ENCODE results near the gene SORCS2.

DNA sequence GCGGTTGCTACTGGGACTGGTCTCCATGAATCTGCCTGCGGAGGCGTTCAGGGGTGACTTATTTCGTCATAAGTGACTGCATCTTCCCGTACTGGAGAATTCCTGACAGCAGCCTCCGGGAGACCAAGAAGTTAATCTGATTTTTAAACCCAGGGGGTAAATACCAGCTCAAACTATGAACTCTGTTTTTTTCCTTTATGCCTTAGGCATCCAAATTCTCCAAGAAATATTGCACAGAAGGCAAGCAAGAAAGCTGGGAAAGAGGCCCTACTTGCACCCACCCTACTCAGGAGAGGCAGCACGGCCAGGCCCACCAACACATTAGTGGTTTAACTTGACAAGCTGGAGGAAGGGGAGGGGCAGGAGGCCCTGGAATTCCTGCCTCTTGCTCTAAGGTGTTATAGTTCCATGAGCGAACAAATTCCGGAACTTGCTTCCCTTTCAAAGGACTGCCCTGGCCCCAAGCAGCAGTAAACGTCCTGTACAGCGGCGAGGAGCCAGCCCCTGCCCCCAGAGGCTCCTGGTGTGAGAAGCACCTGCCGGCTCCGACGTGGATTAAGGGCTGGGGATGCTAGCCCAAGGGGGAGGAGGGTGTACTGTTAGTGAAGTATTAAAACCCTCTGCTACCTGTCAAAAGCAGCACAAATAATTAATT is 570.2 kb downstream of the SORCS2 start:
- TF ChIP-seq POLR2AphosphoS5 (IDR thresholded peaks at IDR 0.05) = no peak
- TF ChIP-seq, protein P1, sequence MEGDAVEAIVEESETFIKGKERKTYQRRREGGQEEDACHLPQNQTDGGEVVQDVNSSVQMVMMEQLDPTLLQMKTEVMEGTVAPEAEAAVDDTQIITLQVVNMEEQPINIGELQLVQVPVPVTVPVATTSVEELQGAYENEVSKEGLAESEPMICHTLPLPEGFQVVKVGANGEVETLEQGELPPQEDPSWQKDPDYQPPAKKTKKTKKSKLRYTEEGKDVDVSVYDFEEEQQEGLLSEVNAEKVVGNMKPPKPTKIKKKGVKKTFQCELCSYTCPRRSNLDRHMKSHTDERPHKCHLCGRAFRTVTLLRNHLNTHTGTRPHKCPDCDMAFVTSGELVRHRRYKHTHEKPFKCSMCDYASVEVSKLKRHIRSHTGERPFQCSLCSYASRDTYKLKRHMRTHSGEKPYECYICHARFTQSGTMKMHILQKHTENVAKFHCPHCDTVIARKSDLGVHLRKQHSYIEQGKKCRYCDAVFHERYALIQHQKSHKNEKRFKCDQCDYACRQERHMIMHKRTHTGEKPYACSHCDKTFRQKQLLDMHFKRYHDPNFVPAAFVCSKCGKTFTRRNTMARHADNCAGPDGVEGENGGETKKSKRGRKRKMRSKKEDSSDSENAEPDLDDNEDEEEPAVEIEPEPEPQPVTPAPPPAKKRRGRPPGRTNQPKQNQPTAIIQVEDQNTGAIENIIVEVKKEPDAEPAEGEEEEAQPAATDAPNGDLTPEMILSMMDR (IDR thresholded peaks at IDR 0.05) = no peak
- no peak for TF ChIP-seq POLR2A (IDR thresholded peaks at IDR 0.05)
- no peak for TF ChIP-seq EP300 (IDR thresholded peaks at IDR 0.05)
